HL-60/S4 treated with phorbol 12-myristate 13-acetate at 8.2 ng/mL for 4 days and 3 days (cell line): ENCODE data around the gene ASAP2.
"Not testable (repeated sequence)": the region's sequence is repeated elsewhere in the genome, so short reads cannot be mapped to it uniquely, and the experiment has no call there.

Experiments
- in situ Hi-C: fragments of 300-500 bp; cut with MboI; formaldehyde crosslinking; loops from 2 replicates; pipeline ENCODE4 v1.15.0; 2022; ENCODE audit warnings: low sequenced_read_pairs

Gene ASAP2

DNA sequence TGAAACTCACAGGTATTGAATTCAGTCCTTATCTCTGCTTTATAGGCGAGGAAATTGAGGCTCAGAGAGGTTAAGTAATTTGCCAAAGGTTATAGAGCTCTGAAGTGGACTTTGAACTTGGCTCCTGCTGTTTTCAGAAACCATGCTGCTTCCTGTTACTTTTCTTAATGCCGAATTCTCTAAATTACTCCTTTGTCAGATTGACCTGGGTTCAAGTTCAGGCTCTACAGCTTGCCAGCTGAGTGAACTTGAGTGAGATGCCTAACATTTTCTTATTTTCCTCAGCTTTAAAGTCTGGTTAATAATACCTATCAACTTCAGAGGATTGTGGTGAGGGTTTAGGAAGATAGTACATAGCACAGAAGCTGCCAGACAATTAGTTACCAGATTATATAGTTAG lies 3.4 kb downstream of the ASAP2 start:
- in situ Hi-C loops, result no loop called here

DNA sequence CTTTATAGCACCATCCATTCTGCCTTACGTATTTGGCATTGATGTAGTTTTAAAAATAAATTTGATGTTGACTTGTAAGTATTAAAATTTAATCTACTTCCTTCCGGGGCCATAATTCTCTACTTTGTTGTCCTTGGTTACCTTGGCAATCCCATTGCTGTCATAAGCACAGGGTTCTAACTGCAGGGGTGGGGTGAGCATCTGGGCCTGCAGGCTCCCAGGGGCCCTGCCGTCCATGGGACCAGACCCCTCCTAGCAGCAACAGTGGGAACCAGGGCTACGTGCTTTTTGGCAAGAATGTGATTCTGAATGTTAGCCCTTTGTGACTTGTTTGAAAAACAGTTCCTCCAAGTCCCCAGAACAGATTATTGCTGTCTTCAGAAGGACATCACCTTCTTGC lies 4.9 kb downstream of the ASAP2 start:
- in situ Hi-C loops, result no loop called here

DNA sequence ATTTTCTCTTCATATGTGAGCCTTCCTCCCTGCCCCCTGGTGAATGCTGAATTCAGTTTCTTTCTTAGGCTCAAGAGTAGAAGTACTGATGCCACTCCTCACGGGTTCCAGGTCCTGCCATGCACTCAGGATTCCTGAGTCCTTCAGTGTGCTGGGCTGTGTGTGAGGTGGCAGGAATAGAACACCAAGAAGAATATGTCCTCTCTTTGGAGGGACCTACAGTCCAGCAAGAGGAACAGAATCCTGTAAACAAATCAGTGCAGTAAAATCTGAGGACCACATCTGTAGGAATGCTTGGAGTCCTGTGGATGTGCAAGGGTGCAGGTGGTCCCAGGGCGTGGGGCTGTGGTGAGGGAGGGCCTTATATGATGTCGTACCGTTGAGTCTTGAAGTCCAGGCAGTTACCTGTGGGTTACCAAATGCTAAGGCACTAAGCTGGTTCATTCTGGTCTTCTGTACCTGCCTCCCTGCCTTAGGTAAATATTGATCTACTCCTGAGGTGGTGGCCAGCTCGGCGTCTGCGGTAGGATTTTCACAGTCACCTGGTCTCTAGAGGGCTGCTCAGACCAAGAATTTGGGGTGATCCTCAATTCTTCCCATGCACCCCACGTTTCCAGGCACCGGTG lies 5.5 kb downstream of the ASAP2 start:
- in situ Hi-C loops, result no loop called here

DNA sequence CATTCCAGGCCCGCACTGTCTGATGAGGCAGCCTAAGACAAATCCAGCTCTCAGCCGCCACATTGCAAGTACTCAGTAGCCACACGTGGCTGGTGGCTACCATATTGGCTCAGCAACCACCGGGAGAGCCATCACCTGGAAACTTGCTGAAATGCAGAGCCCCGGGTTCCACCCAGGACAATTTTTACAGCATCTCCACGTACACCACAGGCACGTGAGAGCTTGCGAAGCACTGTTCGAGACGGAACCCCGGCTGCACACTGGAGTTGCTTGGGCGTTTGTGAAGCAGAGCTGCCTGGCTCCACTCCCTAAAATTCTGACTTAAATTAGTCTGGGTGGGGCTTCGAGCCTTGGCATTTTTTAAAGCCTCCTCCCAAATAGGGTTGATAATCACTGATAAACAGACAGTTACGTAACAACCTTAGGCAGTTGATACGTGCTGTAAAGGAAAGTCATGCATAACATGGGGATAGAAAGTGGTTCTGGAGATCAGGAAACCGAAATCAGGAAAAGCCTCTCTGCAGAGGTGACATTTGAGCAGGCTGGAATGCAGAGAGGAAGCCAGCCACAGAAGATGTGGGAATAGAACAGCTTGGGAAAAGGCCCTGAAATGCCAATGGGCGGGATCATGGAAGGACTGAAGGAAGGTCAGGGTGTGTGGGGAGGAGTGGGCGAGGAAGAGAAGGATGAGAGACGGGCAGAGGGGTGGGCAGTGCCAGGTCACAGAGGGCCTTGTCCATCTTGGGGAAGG lies 6.2 kb downstream of the ASAP2 start:
- in situ Hi-C loops, result no loop called here

- in situ Hi-C loops, result no loop called here
Measured at GRCh38 chr2:9213477-9214051, 7.0 kb downstream of the ASAP2 start.

GRCh38 chr2:9214873-9215272 lies 8.3 kb downstream of the ASAP2 start:
- in situ Hi-C loops, result no loop called here

GRCh38 chr2:9215680-9216079 lies 9.1 kb downstream of the ASAP2 start:
- in situ Hi-C loops, result no loop called here

DNA sequence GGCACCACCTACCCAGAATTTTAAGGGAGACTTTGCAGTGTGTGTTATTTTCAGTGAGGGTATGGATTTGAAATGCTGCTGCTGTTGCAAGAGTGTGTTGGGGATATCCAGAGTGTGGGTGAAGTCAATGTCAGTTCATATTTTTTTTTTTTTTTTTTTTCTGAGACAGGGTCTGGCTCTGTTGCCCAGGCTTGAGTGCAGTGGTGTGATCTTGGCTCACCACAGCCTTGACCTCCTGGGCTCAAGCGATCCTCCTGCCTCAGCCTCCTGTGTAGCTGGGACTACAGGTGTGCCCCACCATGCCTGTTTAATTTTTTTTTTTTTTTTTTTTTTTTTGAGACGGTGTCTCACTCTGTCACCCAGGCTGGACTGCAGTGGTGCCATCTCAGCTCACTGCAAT lies 9.5 kb downstream of the ASAP2 start:
- in situ Hi-C loops, result not testable (repeated sequence)

- in situ Hi-C loops, result no loop called here
Measured at GRCh38 chr2:9217838-9218770, 11.5 kb downstream of the ASAP2 start.

DNA sequence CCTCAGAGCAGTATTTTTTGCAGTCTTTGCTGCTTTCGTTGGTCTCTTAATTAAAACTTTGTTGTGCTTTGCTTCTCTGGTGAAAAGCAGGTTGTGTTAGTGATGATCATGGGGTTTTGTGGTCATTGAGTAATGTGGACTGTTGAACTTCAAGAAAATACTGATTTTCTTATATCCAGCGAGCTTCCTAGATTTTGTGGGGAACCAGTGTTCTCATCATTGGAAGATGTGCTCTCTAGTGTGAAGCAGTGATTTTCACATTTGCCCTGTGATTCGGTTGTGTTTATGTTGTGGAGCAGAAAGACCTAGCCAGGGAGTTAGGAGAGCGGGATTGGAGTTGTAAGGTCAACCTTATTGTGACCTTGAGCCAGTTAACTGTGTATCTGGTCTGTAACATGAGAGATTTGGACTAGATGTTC lies 12.4 kb downstream of the ASAP2 start:
- in situ Hi-C loops, result no loop called here

DNA sequence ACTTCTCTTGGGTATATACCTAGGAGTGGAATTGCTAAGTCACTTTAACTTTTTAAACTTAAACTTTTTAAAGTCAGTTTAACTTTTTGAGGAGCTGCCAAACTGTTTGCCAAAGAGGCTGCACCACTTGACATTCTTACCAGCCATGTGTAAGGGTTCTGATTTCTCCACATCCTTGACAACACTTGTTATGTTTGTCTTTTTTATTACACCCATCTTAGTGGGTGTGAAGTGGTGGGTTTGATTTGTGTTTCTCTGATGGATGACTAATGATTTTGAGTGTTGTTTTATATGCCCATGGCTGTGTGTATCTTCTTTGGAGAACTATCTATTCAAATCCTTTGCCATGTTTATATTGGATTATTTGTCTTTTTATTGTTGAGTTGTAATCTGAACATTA lies 13.6 kb downstream of the ASAP2 start:
- in situ Hi-C loops, result no loop called here

GRCh38 chr2:9221223-9221622 lies 14.6 kb downstream of the ASAP2 start:
- in situ Hi-C loops, result no loop called here

DNA sequence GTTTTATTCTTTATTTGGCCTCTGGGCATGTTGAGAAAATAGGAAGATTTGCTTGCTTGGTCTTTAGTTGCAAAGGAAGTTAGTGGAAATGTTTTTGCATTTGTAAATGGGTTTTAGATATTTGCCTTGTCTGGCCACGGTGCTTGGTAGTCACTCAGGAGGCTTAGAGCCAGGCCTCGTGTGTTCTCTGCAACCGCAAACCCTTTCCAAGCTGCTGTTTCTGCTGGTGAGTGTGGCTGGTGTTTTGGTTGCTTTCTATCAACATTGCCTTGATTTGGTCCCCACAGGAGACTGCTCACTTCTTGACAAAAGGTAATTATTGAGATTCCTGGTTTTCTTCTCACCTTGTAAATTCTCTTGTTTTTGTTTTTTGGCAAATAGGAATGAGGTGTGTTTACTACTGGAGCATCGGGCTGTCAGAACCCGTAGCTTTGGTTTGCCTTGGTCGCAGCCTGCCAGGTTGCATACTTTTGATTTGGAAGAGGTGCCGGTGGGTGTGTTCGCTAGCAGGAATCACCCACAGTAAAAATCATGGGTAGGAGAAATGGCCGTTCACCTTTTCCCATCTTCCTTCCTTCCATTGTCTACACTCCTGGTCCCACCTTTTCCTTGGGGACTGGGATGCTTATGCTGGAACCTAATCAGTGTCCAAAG lies 15.8 kb downstream of the ASAP2 start:
- in situ Hi-C loops, result no loop called here

GRCh38 chr2:9222893-9223287 lies 16.3 kb downstream of the ASAP2 start:
- in situ Hi-C loops, result no loop called here

DNA sequence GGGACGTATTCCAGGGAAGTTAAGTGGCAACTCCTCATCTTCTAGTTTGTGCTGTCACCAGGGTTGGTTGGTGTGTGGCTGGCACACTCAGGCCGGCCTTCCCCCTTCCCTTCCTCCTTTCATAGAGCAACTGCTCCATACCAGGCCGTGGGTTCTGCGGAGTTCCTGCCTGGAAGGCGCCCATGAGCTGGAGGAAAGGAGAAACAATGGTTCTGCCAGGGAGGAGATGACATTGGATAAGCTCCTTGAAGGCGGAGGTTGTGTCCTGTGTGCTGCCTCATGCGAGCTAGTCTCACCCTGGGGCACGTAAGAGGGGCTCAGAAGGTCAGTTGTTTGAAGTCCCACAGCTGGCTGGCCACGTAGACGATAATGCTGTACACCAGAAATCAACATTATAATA lies 19.2 kb downstream of the ASAP2 start:
- in situ Hi-C loops, result no loop called here

DNA sequence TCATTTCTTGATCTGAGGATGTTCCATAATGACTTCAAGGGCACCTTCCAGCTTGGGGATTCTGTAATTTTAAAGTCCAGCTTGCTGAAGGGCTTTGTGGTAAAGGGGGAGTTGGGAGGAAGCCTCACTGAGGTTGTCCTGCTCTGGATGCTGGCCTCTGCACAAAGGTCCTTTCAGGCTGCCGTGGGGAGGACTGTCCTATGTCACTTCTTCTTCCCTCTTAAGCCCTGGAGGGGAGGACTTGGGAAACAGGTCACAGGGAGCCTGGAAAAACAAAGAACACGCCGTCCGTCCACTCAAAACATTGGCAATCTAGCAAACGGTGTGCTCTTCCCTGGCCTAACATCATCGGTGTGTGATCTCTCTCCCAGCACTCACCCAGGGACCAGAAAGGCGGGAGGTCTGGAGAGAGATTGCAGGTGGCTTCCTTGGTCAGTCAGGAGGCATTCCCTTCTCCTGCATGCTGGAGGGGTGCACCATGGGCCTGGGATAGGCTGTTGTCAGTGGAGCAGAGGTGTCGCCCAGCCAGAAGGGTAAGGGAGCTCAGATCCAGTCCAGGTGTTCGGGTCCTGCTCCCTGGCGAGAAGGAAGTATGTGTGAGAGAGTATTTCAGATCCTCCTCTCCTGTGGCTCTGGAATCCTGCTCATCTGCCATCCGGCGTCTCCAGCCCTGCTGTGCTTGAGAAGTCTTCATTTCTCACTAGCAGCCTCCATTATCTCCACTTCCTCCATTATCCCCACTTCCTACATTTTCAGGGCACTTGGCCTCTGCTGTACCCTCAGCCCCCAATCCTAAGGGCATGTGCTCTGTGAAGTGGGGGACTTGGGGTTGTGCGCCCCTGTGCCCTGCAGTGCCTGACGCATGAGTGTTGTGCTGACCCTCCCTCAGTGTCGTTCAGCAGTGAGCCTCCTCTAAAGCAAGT lies 20.1 kb downstream of the ASAP2 start:
- in situ Hi-C loops, result no loop called here

GRCh38 chr2:9228088-9228751 lies 21.6 kb downstream of the ASAP2 start:
- in situ Hi-C loops, result no loop called here

DNA sequence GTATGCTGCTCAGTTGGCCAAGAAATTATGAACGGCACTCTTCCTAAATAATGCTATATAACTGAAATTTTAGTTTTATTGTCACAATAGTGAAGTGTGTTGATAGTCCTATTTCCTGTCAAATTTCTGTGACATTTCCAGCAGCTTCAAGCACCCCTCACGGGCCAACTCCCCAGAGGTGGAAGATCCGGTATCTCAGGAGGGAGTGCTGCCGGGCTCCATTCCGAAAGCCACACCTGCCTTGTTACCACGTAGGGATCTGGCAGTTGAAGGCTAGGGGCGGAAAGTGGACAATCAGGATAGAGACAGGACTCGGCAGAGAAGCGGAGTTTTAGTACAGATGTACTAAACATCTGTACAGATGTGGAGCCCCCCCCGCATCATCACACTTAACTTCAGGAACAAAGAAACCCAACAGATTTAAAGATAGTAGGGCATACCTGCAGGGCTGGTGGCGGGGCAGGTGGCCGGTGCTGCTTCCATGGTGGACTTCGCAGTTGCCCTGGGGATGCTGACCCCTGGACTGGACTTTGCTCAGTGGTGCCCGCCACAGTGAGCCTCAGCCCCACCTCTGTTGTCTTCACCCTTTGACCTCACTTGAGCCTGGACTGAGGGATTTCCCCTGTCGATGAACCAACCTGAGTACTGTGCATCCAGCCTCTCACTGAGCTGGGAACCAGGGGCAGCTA lies 22.3 kb downstream of the ASAP2 start:
- in situ Hi-C loops, result no loop called here

GRCh38 chr2:9229470-9229820 lies 22.8 kb downstream of the ASAP2 start:
- in situ Hi-C loops, result no loop called here
